SU-DHL-6 (cell line): ENCODE results near the gene NUP205.

ENCODE experiments used
- H2AFZ ChIP-seq: fragments of 200-600 bp; sonication (generic); 2 replicates; pipeline ENCODE4 v1.6.1; 2014; ENCODE audit warnings: low read depth, mild to moderate bottlenecking, moderate library complexity, mixed read lengths, antibody characterized with exemption, low read length; ENCODE audit not compliant: severe bottlenecking
- H3F3A ChIP-seq: fragments of 200-600 bp; shearing (Covaris generic); 2 replicates; pipeline ENCODE4 v1.6.0; 2016; ENCODE audit warnings: antibody characterized with exemption, mild to moderate bottlenecking; ENCODE audit not compliant: insufficient read depth
- H3K27ac ChIP-seq: fragments of 200-600 bp; sonication (generic); 2 replicates; pipeline ENCODE4 v1.5.1; 2016; ENCODE audit warnings: low read depth, mild to moderate bottlenecking, low read length, moderate library complexity, mixed read lengths
- H3K27me3 ChIP-seq: fragments of 200-600 bp; sonication (generic), shearing (Covaris generic); 2 replicates; pipeline ENCODE4 v1.6.0; 2014; ENCODE audit warnings: mild to moderate bottlenecking, low read length
- H3K36me3 ChIP-seq: fragments of 200-600 bp; sonication (generic); 2 replicates; pipeline ENCODE4 v1.6.1; 2014; ENCODE audit warnings: mild to moderate bottlenecking, low read length, mixed read lengths
- H3K4me2 ChIP-seq: fragments of 300-600, 200-600 bp; shearing (Covaris generic), sonication (generic); 2 replicates; pipeline ENCODE4 v1.6.0; 2014; ENCODE audit warnings: low read length, low read depth, mild to moderate bottlenecking; ENCODE audit not compliant: poor library complexity, severe bottlenecking
- H3K4me3 ChIP-seq: fragments of 200-600 bp; sonication (generic); 2 replicates; pipeline ENCODE4 v1.5.1; 2014; ENCODE audit warnings: antibody characterized with exemption, low read length, mild to moderate bottlenecking, mixed read lengths; ENCODE audit not compliant: insufficient read depth, poor library complexity, severe bottlenecking
- H3K79me2 ChIP-seq: fragments of 200-600 bp; sonication (generic); 2 replicates; pipeline ENCODE4 v1.6.1; 2014; ENCODE audit warnings: mild to moderate bottlenecking, low read length, moderate library complexity; ENCODE audit not compliant: insufficient read depth
- H3K9ac ChIP-seq: fragments of 200-600 bp; sonication (generic); 2 replicates; pipeline ENCODE4 v1.7.0; 2014; ENCODE audit warnings: mild to moderate bottlenecking, low read length
- H3K9me2 ChIP-seq: fragments of 200-600 bp; sonication (generic); replicated peaks from 2 replicates; pipeline ENCODE4 v1.6.1; 2014; ENCODE audit warnings: low read length; ENCODE audit not compliant: insufficient read depth
- H3K9me3 ChIP-seq: fragments of 200-600 bp; sonication (generic); 2 replicates; pipeline ENCODE4 v1.6.1; 2014; ENCODE audit warnings: low read length, mixed read lengths; ENCODE audit not compliant: insufficient read depth
- H4K20me1 ChIP-seq: fragments of 200-600 bp; sonication (generic); 2 replicates; pipeline ENCODE4 v1.6.1; 2014; ENCODE audit warnings: low read depth, mild to moderate bottlenecking, antibody characterized with exemption, low read length, moderate library complexity, mixed read lengths
- EZH2phosphoT487 ChIP-seq: fragments of 200-600 bp; sonication (generic), shearing (Covaris generic); conservative IDR thresholded peaks from 2 replicates; pipeline ENCODE4 v1.6.1; 2018; ENCODE audit warnings: mild to moderate bottlenecking, antibody characterized with exemption, low read length, moderate library complexity, mixed read lengths
- TF ChIP-seq, protein P1 (sequence below): fragments of 200-600 bp; sonication (generic); IDR thresholded peaks from one replicate; pipeline ENCODE4 v1.5.1; 2017; ENCODE audit warnings: antibody characterized with exemption, mild to moderate bottlenecking, low read length, moderate library complexity; ENCODE audit not compliant: insufficient read depth, poor library complexity, severe bottlenecking

Gene NUP205

GRCh38 chr7:135552148-135552547 lies 5.6 kb upstream of the NUP205 start:
- Histone ChIP-seq H4K20me1 (no peaks in the 10 kb centered on the region), H3K9ac (no peak overlapping the region), H3K79me2 (no peaks in the 10 kb centered on the region), H3K27me3 (no peaks in the 10 kb centered on the region), H3K4me2 (no peak overlapping the region), H3K27ac (no peak overlapping the region), H3K9me3 (no peaks in the 10 kb centered on the region), H3K36me3 (no peaks in the 10 kb centered on the region), H2AFZ (no peak overlapping the region), H3K4me3 (no peak overlapping the region), H3K9me2 (no peaks in the 10 kb centered on the region), H3F3A (no peaks in the 10 kb centered on the region)
- TF ChIP-seq EZH2phosphoT487: no peak
- TF ChIP-seq, protein P1, sequence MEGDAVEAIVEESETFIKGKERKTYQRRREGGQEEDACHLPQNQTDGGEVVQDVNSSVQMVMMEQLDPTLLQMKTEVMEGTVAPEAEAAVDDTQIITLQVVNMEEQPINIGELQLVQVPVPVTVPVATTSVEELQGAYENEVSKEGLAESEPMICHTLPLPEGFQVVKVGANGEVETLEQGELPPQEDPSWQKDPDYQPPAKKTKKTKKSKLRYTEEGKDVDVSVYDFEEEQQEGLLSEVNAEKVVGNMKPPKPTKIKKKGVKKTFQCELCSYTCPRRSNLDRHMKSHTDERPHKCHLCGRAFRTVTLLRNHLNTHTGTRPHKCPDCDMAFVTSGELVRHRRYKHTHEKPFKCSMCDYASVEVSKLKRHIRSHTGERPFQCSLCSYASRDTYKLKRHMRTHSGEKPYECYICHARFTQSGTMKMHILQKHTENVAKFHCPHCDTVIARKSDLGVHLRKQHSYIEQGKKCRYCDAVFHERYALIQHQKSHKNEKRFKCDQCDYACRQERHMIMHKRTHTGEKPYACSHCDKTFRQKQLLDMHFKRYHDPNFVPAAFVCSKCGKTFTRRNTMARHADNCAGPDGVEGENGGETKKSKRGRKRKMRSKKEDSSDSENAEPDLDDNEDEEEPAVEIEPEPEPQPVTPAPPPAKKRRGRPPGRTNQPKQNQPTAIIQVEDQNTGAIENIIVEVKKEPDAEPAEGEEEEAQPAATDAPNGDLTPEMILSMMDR: no peak

- no peak overlapping the region for H3K4me3 ChIP-seq
Observed at GRCh38 chr7:135553346-135553745, 4.4 kb upstream of the NUP205 start.

DNA sequence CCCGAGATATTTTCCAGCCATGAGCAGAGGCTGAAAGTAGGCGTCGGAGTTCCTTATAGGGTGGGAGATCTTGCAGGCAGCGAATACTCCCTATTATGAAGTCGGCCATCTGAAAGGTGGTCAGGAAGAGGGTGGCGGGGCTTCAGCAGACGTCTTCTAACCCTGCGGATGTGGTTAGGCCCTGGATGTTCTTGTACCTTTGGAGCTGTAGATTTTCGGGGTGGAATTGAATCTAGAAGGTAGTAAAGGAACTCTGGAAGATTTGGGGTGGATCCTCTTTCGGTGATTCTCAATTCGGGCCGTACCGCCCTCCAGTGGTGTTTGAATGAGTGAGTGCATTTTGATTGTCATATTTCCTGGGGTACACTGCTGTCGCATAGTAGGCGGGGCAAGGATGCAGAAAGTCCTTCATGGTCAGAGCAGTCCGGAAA lies 635 bp downstream of the NUP205 start:
- no peak for TF ChIP-seq EZH2phosphoT487
- TF ChIP-seq, protein P1: peak; percentile 67

More at GRCh38 chr7:135553346-135553745, 4.4 kb upstream of the NUP205 start:
- H4K20me1 ChIP-seq: no peaks in the 10 kb centered on the region
- H3K79me2 ChIP-seq: peaks cover 5% of the 10 kb centered on the region
- no peak overlapping the region for H2AFZ ChIP-seq
- no peaks in the 10 kb centered on the region; the same call in 1 of the 2 replicates for H3F3A ChIP-seq
- TF ChIP-seq, protein P1: no peak
- TF ChIP-seq EZH2phosphoT487: no peak
- H3K9me2 ChIP-seq: no peaks in the 10 kb centered on the region
- H3K9ac ChIP-seq: no peak overlapping the region
- no peak overlapping the region for H3K4me2 ChIP-seq
- H3K36me3 ChIP-seq: no peaks in the 10 kb centered on the region
- H3K27me3 ChIP-seq: no peaks in the 10 kb centered on the region
- no peak overlapping the region for H3K27ac ChIP-seq
- H3K9me3 ChIP-seq: no peaks in the 10 kb centered on the region

More for the DNA sequence above, 635 bp downstream of the NUP205 start:
- Histone ChIP-seq H3K79me2 (peaks cover 55% of the 10 kb centered on the region), H3K4me2 (peak overlapping the region; percentile 72), H3K9ac (peak overlapping the region; percentile 99), H3K27me3 (no peaks in the 10 kb centered on the region), H3K27ac (peak overlapping the region; percentile 88), H3K9me2 (no peaks in the 10 kb centered on the region), H3K36me3 (no peaks in the 10 kb centered on the region), H3K9me3 (no peaks in the 10 kb centered on the region), H3F3A (no peaks in the 10 kb centered on the region; the same call in 1 of the 2 replicates), H2AFZ (peak overlapping the region; percentile 97), H3K4me3 (peak overlapping the region; percentile 97), H4K20me1 (peaks cover 5% of the 10 kb centered on the region; the same call in 1 of the 2 replicates)
